GM19468 (cell line): ENCODE measurements around the gene SYS1.

Experiments used
- ATAC-seq: cut with Tn5 transposase; IDR thresholded peaks from one replicate; pipeline ENCODE4 v1.9.1; 2021; ENCODE audit warnings: mild to moderate bottlenecking, moderate library complexity, moderate number of reproducible peaks; ENCODE audit not compliant: unreplicated experiment; ENCODE audit errors: extremely low read depth

SYS1 gene

DNA sequence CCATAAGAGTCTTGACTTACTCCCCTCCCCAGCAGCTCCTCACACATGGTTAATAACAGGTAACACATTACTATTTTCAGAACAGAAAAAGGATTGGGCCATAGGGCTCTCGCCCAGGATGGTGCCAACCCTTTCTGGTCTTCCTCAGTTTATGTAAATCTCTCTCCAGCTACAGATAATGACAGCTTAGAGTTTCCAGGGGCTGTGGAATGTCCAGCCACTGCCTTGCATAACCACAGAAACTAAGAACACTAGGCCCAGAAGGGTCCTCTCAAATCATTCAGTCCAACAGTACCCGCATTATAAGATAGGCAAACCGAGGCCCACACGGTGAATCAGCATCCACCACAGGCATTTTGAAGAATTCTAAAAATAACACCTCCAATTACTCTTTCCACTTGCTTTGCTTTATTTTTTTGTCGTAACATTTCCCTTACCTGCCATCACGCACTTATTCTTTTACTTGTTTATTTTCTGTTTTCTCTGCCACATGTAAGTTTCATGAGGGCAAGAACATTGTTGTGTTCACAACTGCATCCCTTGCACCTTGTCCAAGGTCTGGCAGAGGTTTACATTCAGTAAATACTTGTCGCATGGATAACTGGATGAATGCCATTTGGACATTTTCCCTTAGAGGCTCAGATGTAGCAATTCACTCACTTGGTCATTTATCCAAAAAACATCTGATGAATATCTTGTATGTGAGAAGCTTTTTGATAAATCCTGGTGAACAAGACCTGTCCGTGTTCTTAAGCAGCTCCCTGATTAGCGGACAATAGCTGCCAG lies 8.3 kb upstream of the SYS1 start:
- no peak for ATAC-seq

DNA sequence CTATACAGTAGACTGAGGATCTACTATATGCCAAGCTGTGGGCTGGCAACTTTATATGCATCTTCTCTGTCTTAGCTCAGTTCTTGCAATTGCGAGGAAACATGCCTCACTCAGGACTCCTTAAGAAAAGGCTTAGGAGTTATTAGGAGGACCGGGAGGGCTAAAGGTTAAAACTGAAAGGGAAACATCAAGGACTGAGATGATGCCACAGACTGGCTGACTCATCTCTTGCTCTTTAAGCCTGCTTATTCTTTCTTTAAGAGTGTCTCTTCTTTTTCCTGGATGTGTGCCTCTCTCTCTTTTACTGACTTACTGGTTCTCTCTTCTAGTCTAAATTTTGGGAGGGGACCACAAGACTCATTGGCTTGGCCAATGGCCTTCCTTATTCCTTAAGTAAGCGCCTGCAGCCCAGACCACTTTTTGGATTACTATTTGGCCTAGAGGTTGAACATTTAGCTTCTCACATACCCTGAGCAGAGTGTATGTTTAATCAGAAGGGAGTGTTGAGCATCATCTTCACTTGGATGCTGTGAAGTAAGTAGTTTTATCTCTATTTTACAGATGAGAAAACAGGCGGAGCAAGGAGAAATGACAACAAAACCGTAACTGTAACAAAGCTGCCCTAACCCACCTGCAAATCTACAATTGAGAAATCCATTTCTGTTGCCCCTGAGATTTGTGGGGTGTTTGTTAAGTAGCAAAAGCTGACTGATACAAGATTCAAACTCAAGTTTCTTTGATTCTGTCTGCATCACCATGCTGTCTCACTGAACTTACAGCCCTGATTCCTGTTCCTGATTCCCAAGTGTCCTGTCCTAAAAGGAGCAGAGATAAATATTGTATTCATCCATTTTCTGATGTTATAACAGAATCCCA lies 7.5 kb upstream of the SYS1 start:
- no peak for ATAC-seq

DNA sequence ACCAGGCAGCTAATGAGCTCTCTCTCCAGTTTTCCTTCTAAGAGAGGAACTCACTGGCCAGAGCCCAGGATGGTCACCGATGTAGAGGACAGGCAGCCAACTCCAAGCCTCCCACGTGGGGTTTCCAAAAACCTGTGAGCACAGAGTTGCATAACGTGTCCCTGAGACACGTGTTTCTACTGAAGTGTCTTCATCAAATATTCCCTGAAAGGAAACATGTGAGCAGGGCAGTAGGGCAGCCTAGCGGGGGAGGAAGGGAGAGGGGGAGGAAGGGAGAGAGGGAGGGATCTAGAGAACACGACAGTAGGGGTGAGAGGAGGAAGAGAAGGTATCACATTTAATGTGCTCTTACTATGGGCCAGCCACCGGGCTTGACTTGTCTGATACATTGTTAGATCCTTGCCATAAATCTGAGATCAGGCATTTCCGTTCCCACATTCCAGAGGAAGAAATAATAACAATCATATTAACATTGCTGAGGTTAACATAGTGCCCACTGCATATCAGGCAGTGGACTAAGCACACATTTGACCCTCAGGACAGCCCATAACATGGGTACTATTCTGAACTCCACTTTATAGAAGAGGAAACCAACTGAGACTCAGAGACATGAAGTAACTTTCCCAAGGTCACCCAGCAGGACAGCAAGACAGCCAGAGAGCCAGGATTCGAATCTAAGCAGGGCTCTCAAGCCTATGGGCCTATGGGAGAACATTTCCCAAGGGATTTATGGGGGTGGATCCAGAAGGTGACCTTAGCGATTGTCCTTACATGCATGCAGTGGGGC lies 4.5 kb upstream of the SYS1 start:
- ATAC-seq: no peak

DNA sequence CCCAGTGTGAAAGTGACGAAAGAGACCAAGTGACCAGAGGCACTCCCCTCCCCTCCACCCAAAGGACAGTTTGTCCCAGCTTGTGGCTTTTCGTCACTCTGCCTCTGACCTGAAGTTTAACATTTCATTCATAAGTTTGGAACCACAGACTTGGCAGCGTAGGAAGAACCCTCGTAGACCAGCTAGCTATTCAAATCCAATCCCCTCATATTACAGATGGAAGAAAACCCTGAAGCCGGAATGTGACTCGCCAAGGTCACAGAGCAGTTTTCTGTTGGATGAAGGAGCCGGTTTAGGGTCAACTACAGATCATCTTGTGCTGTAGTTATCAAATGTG lies 3.9 kb upstream of the SYS1 start:
- ATAC-seq: no peak

DNA sequence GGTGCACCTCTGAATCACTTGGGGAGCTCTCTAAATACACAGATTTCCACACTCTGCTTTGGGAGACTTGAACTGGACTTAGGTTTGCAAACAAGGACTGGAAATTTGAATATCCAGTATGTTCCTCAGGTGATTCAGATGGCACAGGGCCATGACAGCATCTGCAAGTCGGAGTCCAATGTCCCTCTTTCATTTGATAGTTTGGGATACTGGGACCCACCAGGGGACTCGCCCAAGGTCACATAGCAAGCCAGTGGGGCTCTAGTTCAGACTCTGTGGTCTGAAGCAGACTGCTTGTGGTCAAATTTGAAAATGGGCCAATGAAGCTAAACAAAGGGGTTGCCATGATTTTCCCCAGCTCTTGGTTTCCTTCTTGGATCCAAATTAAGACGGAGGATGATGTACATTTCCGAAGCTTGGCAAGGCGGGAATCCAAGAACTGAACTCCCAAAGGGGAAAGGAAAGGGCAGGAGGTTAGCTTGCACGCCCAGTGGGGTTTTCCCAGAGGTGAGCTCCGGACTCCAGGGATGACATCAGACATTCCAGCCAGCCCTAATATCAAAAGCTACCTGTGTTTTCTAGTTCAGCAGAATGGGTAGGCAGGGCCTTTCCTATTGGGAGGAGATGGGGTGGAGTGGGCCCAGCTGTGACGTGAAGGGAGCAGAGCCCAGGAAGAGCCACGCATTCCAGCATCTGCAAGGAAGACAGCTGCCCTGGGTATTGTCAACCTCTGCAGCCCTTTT lies 3.4 kb upstream of the SYS1 start:
- no peak for ATAC-seq

DNA sequence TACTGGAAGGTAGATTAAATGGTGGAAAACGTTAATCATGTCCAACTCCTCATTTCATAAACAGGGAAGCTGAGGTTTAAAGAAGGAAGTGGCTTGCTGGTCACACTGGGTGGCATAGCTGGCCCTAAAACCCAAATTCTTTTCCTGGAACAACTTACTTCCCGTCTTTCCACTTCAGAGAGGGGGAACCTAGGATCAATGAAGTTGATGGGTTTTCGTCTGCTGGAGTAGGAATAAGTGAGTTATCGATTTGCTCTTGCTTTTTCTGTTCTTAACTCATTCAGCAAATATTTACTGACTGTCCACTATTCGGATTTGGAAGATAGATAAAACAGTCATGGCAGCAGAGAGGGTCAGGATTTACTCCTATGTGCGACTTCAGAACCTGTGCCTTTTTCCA lies 1.2 kb upstream of the SYS1 start:
- no peak for ATAC-seq

DNA sequence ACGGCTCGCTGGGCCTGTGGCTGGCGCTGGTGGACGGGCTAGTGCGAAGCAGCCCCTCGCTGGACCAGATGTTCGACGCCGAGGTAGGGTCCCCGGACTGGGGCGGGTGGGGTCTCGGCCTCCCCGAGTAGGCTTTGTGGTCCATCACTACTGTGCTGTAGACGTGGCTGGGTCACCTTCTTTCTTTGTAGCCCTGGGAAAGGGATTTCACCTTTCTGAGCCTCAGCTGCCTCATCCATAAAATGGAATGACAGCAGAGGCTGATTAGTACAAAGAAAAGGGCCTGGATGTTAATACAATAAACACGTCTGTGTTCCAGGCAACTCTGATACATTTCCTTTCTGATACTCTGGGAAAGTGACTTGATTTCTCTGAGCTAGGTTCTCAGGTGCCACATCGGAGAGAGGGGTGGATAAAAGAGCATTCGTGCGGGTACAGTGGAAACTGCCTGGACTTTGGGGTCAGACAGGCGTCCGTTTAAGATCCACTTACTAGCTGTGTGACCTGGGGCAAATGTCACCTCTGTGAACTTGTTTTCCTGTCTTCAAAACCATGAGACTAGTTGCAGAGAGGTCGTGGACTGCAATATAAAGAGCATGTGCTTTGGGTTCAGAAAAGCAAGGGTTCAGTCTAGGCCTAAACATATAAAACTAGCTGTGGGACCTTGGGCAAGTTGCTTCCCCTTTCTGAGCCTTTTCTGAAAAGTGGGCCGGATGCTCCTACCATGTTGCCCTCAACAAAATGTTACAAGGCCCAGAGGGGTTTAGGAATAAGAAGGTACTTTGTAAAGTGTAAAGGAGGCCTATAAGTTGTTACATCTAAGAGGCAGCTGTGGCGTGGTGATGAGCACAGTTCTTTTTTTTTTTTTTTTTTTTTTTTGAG lies 896 bp downstream of the SYS1 start:
- no peak for ATAC-seq

DNA sequence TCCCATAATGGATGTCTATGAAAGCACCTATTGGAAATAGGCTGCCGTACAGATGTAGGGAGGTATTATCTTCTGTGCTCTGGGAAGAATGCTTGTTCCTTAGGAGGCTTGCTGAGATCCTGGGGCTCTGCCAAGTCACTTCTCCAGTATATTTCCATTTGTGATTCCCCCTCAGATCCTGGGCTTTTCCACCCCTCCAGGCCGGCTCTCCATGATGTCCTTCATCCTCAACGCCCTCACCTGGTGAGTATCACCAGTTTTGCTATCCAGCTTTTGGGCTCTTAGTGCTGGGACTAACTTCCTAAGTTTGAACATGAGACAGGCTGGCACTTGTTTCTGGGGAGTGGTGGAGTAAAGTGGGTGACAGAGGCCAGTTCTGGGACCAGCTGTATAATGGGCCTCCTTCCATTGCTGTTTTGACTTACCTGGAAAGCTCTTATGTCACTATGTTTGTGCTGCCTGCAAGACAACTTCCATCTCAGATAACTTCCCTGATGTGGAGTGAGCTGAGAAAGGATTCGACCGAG lies 2.6 kb downstream of the SYS1 start:
- ATAC-seq: no peak

DNA sequence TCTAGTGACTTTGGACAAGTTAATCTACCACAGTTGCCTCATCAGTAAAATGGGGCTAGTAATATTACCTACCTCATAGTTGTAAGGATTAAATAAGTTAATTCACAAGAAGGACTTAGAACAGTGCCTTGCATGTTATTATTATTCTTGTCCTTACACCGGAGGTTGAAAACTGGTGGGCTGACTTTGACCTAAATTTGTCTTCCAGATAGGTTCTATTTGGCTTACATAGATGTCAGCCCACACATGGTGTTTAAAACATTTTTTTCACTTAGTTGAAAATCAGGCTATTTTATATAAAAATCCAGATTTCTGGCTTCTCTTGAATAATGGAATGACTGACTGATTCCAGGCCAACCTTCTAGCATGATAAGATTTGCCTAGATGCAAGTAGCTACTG lies 3.2 kb downstream of the SYS1 start:
- ATAC-seq: no peak

DNA sequence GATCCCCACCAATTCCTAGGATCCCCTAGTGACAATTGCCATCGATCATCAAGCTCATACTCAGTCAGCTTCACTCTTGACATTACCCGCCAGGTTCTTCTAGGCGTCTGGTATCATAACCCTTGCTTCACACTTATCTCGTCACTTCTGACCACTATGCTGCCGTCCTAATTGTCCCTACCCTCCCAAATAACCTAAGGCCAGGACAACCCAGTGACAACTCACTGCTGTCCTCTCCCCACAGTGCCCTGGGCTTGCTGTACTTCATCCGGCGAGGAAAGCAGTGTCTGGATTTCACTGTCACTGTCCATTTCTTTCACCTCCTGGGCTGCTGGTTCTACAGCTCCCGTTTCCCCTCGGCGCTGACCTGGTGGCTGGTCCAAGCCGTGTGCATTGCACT lies 3.7 kb downstream of the SYS1 start:
- ATAC-seq: no peak

DNA sequence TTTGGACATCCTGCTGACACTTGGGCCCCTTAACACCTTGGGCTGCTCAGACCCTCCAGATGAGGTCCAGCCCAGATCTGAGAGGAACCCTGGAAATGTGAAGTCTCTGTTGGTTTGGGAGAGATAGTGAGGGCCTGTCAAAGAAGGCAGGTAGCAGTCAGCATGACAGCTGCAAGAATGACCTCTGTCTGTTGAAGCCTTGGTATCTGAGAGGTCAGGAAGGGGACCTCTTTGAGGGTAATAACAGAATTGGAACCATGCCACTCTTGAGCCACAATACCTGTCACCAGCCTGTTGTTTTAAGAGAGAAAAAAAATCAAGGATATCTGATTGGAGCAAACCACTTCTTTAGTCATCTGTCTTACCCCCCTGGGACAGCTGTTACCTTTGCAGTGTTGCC lies 4.2 kb downstream of the SYS1 start:
- no peak for ATAC-seq

DNA sequence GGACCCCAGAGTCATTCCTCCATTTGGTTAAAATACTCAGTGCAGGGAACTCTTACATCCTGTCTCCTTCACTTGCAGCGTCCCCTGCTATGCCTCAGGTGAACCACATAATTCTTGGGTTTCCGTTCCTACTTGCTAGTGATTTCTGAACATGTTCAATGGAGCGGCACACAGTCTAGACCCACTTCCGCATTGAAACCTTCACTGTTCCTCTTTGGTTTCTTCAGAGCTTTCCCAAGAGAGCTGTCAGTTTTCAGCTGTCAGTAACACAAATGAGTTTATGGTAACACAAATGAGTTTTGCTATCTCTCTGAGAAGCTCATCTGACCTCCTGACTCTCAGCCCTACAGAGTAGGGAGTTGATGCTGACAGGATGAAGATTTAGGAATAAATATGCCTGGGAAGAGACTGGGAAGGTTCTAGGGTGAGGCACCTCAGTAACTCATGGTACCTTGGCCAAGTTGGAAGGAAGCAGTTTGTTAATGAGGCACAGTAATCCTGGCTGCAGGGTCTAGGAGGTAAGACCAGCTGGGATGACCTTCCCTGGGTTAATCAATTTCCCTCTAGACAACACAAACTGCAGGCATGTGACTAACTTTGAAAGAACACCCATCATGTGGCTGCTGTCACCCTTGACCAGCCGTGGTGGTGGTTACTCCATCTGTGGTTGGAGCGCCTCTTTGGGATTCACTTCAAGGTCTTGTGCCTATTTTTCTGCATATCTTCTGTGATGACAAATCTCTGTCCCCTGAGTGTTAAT lies 5.4 kb downstream of the SYS1 start:
- peak; percentile 60 for ATAC-seq

DNA sequence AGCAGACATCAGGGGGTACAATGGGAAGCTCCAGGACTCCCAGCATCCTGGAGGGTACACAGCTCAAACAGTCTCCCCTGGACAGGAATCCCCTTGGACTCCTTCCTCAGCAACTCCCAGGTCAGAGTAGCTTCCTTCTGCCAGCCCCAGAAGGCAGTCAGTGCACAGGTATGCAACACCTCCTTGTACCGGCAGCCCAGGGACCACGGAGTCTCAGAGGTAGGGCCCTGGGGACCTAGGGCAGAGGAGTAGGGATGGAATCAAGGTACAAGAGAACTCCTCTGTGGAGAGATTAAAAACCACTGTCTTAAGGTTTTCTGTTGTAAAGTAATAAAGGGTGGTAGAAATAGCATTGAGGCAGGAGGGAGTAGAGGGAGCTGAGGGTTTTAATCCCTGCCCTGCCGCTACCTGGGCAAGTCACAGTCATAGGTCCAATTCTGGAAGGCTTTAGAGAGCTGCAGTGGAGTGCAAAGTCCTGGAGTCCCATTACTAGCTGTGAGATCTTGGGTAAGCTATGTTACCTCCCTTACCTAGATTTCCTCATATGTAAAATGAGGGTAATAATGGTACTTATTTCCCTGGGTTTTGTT lies 7.7 kb downstream of the SYS1 start:
- no peak for ATAC-seq

DNA sequence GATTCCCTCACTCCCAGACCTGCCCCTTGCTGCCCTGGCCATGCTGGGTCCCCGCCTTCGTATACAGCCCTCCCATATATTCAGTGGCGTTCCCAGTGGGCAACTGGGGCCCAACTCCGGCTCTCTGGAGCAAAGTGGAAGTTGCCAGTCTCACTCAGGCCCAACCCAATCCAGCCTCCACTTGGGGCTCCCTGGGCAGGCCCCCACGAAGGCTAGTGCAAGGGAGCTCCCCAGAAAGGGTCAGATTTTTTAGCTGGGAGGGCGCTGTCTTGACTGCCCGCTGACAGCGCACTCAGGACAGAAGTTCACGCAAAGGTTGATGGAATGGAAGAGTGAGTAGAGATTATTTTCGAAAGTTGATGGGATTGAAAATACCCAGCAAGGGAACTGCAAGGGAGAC lies 9.3 kb downstream of the SYS1 start:
- no peak for ATAC-seq

DNA sequence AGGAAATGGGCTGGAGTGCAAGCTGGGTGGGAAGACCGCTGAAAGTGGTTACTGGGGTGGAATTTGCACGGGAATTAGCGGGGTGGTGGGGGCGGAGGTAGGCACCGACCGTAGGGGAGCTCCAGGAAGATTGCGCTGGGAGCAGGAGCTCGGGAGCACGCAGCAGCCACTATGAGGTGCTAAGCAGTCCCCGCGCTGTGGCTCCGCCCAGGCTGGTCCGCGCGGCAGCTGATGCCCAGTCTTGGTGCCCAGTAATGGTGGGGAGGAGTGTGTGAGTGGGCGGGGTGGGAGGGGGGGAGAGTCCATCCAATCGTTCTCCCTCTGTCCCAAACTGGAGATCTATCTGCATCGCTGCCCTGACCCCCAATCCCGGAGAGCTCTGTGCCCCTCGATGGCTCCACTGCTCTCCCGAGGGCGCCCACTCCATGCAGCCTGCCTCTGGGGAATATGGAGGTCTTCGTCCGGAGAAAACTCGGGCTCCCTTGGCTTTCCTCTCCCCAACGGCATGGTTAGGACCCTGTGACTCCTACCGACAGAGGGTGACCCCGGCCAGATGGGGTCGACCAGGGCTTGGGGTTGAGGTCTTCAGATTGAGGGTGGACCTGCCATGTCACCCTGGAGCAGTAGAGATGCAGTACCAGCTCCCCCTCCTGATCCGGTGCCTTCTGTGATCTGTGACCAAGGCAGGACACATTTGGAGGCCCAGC lies 9.8 kb downstream of the SYS1 start:
- ATAC-seq: no peak

DNA sequence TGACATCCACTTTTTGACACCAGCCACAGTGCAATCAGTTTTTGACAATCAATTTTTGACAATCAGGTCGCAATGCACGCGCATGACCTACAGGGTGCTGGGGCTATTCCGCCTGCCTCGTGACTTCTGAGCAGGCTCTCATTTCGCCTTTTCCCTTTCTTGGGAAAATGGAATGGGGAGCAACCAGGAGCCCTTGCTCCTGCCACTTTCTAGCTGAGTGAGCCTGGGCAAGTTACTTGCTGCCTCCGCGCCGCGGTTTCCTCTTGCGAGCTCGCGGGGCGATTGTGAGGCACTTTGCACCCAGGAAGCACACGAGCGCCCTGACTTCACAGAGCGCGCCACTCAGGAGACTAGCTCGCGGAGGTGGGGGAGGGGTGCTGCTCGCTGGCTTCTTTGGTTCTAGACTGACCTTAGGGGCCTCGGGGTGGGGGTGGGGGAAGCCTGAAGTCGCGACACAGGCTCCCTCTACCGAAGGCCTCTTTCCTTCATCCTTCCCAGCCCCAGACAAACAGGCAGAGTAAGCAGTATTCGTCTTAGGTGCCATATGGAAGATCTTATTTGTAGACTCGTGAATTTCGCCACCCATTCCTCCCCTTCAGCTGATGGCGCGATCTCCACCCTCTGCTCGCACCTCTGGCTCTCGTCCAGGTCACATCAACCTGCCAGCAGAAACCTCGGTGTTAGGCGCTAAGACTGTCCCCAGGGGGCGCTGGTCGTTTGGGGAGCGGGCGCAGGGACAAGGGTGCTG lies 10.6 kb downstream of the SYS1 start:
- ATAC-seq: no peak

DNA sequence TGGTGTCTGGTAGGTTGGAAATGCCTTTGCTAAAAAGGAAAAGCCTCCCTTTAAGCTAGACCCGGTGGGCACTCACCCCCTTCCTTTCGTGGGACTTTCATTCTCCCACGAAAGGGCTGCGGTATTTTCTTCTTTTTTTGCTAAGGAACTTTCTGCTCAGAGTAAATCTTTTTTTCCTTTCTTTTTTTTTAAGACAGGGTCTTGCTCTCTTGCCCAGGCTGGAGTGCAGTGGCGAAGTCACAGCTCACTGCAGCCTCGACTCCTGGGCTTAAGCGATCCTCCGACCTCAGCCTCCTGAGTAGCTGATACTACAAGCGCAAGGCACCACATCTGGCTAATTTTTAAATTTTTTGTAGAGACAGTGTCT lies 11.1 kb downstream of the SYS1 start:
- no peak for ATAC-seq
